ENCODE results near the gene LIFR. TPM values are rescaled to one million over a fixed set of nuclear protein-coding genes. Genes with fewer than 3 reads are reported as not detected.

Gene LIFR
- total RNA-seq, 2 donors from 2014 or later, result 81.7 to 85.9 TPM

- Histone ChIP-seq H3K4me3 (ENCODE audit: low read length) (no peak overlapping the region), H3K9me3 (ENCODE audit: control insufficient read depth, low read length) (no peaks in the 10 kb centered on the region), H3K27ac (ENCODE audit: low read depth, low read length) (no peak overlapping the region), H3K36me3 (ENCODE audit: control insufficient read depth, insufficient read depth, low read length) (no peaks in the 10 kb centered on the region), H3K27me3 (ENCODE audit: control insufficient read depth, insufficient read depth, low read length, poor library complexity, severe bottlenecking) (peaks cover 90% of the 10 kb centered on the region), H3K4me1 (ENCODE audit: control insufficient read depth, insufficient read depth, low read length) (no peaks in the 10 kb centered on the region), H3K9ac (ENCODE audit: extremely low read depth, low read length, poor library complexity, severe bottlenecking) (no peak overlapping the region)
- WGBS, 2 experiments (ENCODE audit: insufficient coverage in 1 of 2, insufficient read length in 1 of 2), result 86% methylated on average over 1 of the region's 1 CpG; no CpG with 5 or more reads in 1 of the 2 experiments
- DNase-seq, result peak; percentile 56
- TF ChIP-seq CTCF (conservative IDR thresholded peaks at IDR 0.05), result no peak
- Mint-ChIP-seq H3K4me3 (no peak overlapping the region), H3K36me3 (ENCODE audit: low read depth) (peaks cover 7% of the 10 kb centered on the region), H3K4me1 (peaks cover 34% of the 10 kb centered on the region), H3K27ac (no peak overlapping the region), H3K9me3 (no peaks in the 10 kb centered on the region), H3K27me3 (ENCODE audit: insufficient read depth) (peaks cover 98% of the 10 kb centered on the region)
Measured at GRCh38 chr5:38431242-38431853, 125.1 kb downstream of the LIFR start.

- Histone ChIP-seq H3K36me3 (ENCODE audit: control insufficient read depth, insufficient read depth, low read length) (no peaks in the 10 kb centered on the region), H3K4me3 (ENCODE audit: low read length) (no peak overlapping the region), H3K27ac (ENCODE audit: low read depth, low read length) (no peak overlapping the region), H3K9me3 (ENCODE audit: control insufficient read depth, low read length) (no peaks in the 10 kb centered on the region), H3K27me3 (ENCODE audit: control insufficient read depth, insufficient read depth, low read length, poor library complexity, severe bottlenecking) (peaks cover 73% of the 10 kb centered on the region), H3K4me1 (ENCODE audit: control insufficient read depth, insufficient read depth, low read length) (no peaks in the 10 kb centered on the region), H3K9ac (ENCODE audit: extremely low read depth, low read length, poor library complexity, severe bottlenecking) (no peak overlapping the region)
- DNase-seq, result no peak
- 90 to 95% methylated on average over 8 to 9 of the region's 9 CpGs for WGBS, 2 experiments (ENCODE audit: insufficient coverage in 1 of 2, insufficient read length in 1 of 2)
- Mint-ChIP-seq H3K27ac (no peak overlapping the region), H3K9me3 (no peaks in the 10 kb centered on the region), H3K36me3 (ENCODE audit: low read depth) (peaks cover 2% of the 10 kb centered on the region), H3K27me3 (ENCODE audit: insufficient read depth) (peaks cover 95% of the 10 kb centered on the region), H3K4me3 (no peak overlapping the region), H3K4me1 (peaks cover 42% of the 10 kb centered on the region)
- no peak for TF ChIP-seq CTCF (conservative IDR thresholded peaks at IDR 0.05)
Measured at GRCh38 chr5:38426986-38427950, 129.2 kb downstream of the LIFR start.

GRCh38 chr5:38426490-38426889 is 130.0 kb downstream of the LIFR start:
- no peak for TF ChIP-seq CTCF (conservative IDR thresholded peaks at IDR 0.05)
- no peaks in the 10 kb centered on the region for H3K9me3 Mint-ChIP-seq
- H3K27ac ChIP-seq (ENCODE audit: low read depth, low read length), result no peak overlapping the region
- H3K9ac ChIP-seq (ENCODE audit: extremely low read depth, low read length, poor library complexity, severe bottlenecking), result no peak overlapping the region
- no peaks in the 10 kb centered on the region for H3K4me1 ChIP-seq (ENCODE audit: control insufficient read depth, insufficient read depth, low read length)
- H3K4me3 ChIP-seq (ENCODE audit: low read length), result no peak overlapping the region
- H3K9me3 ChIP-seq (ENCODE audit: control insufficient read depth, low read length), result no peaks in the 10 kb centered on the region
- H3K36me3 Mint-ChIP-seq (ENCODE audit: low read depth), result peaks cover 2% of the 10 kb centered on the region
- no peak for DNase-seq
- no peak overlapping the region for H3K4me3 Mint-ChIP-seq
- H3K27me3 Mint-ChIP-seq (ENCODE audit: insufficient read depth), result peaks cover 95% of the 10 kb centered on the region
- H3K36me3 ChIP-seq (ENCODE audit: control insufficient read depth, insufficient read depth, low read length), result no peaks in the 10 kb centered on the region
- peaks cover 38% of the 10 kb centered on the region for H3K4me1 Mint-ChIP-seq
- WGBS, 2 experiments (ENCODE audit: insufficient coverage in 1 of 2, insufficient read length in 1 of 2), result 100% methylated on average over 1 of the region's 1 CpG; no CpG with 5 or more reads in 1 of the 2 experiments
- no peak overlapping the region for H3K27ac Mint-ChIP-seq
- peaks cover 68% of the 10 kb centered on the region for H3K27me3 ChIP-seq (ENCODE audit: control insufficient read depth, insufficient read depth, low read length, poor library complexity, severe bottlenecking)

Small RNAs within 50 kb of the gene (microRNA-seq; reads per million reads assigned to microRNA genes)
- gene MIR3650 (ENCODE audit: borderline microRNAs expressed), result not detected

Measured in endodermal cell (in vitro differentiated cells).